Colon (tissue), 2 donors: ENCODE measurements around the gene PHOSPHO2.
"Not testable (repeated sequence)": the region's sequence is repeated elsewhere in the genome, so short reads cannot be mapped to it uniquely, and the experiment has no call there.

ENCODE experiments used
- FAIRE-seq: peaks from 2 replicates; lab custom pipeline; 2012; peaks lifted over from hg19 to GRCh38; lab: Jason Lieb, UNC
- donor health status: control.
- donor health status: control.

PHOSPHO2 gene

GRCh38 chr2:169684135-169684565 is 10.1 kb upstream of the PHOSPHO2 start:
- FAIRE-seq, result no peak

GRCh38 chr2:169684712-169685111 is 9.6 kb upstream of the PHOSPHO2 start:
- not testable (repeated sequence) for FAIRE-seq

- FAIRE-seq, result not testable (repeated sequence)
Measured at GRCh38 chr2:169686825-169687224, 7.4 kb upstream of the PHOSPHO2 start.

- not testable (repeated sequence) for FAIRE-seq
Measured at GRCh38 chr2:169687943-169688342, 6.3 kb upstream of the PHOSPHO2 start.

GRCh38 chr2:169690958-169691357 is 3.3 kb upstream of the PHOSPHO2 start:
- no peak for FAIRE-seq

- FAIRE-seq, result no peak
Measured at GRCh38 chr2:169692718-169693117, 1.6 kb upstream of the PHOSPHO2 start.

GRCh38 chr2:169693360-169693759 is 909 bp upstream of the PHOSPHO2 start:
- no peak for FAIRE-seq

GRCh38 chr2:169694894-169695260 is 608 bp downstream of the PHOSPHO2 start:
- no peak for FAIRE-seq

- FAIRE-seq, result no peak
Measured at GRCh38 chr2:169696381-169696780, 2.1 kb downstream of the PHOSPHO2 start.

- not testable (repeated sequence) for FAIRE-seq
Measured at GRCh38 chr2:169699173-169699572, 4.9 kb downstream of the PHOSPHO2 start.

- FAIRE-seq, result no peak
Measured at GRCh38 chr2:169702996-169703395, 8.7 kb downstream of the PHOSPHO2 start.

GRCh38 chr2:169704160-169704708 is 10.0 kb downstream of the PHOSPHO2 start:
- no peak for FAIRE-seq

GRCh38 chr2:169705927-169706326 is 11.7 kb downstream of the PHOSPHO2 start:
- FAIRE-seq, result no peak

- no peak for FAIRE-seq
Measured at GRCh38 chr2:169707626-169708025, 13.4 kb downstream of the PHOSPHO2 start.

GRCh38 chr2:169709331-169709730 is 15.1 kb downstream of the PHOSPHO2 start:
- no peak for FAIRE-seq

GRCh38 chr2:169709981-169710380 is 15.7 kb downstream of the PHOSPHO2 start:
- no peak for FAIRE-seq

GRCh38 chr2:169711751-169712509 is 17.7 kb downstream of the PHOSPHO2 start:
- FAIRE-seq, result no peak

- no peak for FAIRE-seq
Measured at GRCh38 chr2:169712791-169713227, 18.5 kb downstream of the PHOSPHO2 start.

GRCh38 chr2:169713331-169713730 is 19.1 kb downstream of the PHOSPHO2 start:
- FAIRE-seq, result no peak

- no peak for FAIRE-seq
Measured at GRCh38 chr2:169714699-169715098, 20.4 kb downstream of the PHOSPHO2 start.

GRCh38 chr2:169715379-169716237 is 21.3 kb downstream of the PHOSPHO2 start:
- FAIRE-seq, result no peak

GRCh38 chr2:169716238-169716886 is 22.1 kb downstream of the PHOSPHO2 start:
- FAIRE-seq, result no peak
